IPS-15b (cell line): ENCODE measurements around the gene PPRC1.
"Not testable (repeated sequence)": the region's sequence is repeated elsewhere in the genome, so short reads cannot be mapped to it uniquely, and the experiment has no call there.

Experiments
- H3K27me3 ChIP-seq: one replicate; pipeline ENCODE4 v1.6.1; 2013; ENCODE audit warnings: low read length; ENCODE audit not compliant: control insufficient read depth, insufficient read depth
- H3K36me3 ChIP-seq: one replicate; pipeline ENCODE4 v1.6.1; 2013; ENCODE audit warnings: low read length; ENCODE audit not compliant: control insufficient read depth, insufficient read depth
- H3K4me1 ChIP-seq: one replicate; pipeline ENCODE4 v1.6.1; 2013; ENCODE audit warnings: mild to moderate bottlenecking, low read length; ENCODE audit not compliant: control insufficient read depth, insufficient read depth
- H3K4me3 ChIP-seq: one replicate; pipeline ENCODE4 v1.5.1; 2013; ENCODE audit warnings: low read depth, low read length
- H3K9ac ChIP-seq: one replicate; pipeline ENCODE4 v1.6.1; 2013; ENCODE audit warnings: low read depth, mild to moderate bottlenecking, low read length
- H3K9me3 ChIP-seq: one replicate; pipeline ENCODE4 v1.6.1; 2013; ENCODE audit warnings: mild to moderate bottlenecking, low read length; ENCODE audit not compliant: control insufficient read depth, insufficient read depth

PPRC1 gene

GRCh38 chr10:102185811-102186527, 53.1 kb downstream of the PPRC1 start:
- Histone ChIP-seq H3K9ac (no peak overlapping the region), H3K27me3 (no peaks in the 10 kb centered on the region), H3K36me3 (no peaks in the 10 kb centered on the region), H3K9me3 (peaks cover 4% of the 10 kb centered on the region), H3K4me3 (no peak overlapping the region), H3K4me1 (no peaks in the 10 kb centered on the region)

- H3K36me3 ChIP-seq = no peaks in the 10 kb centered on the region
- H3K9ac ChIP-seq = no peak overlapping the region
- H3K4me1 ChIP-seq = no peaks in the 10 kb centered on the region
- H3K27me3 ChIP-seq = no peaks in the 10 kb centered on the region
- peaks cover 11% of the 10 kb centered on the region for H3K9me3 ChIP-seq
- no peak overlapping the region for H3K4me3 ChIP-seq
These were observed 55.6 kb downstream of the PPRC1 start for GRCh38 chr10:102188298-102188940.

GRCh38 chr10:102188941-102189898, 56.4 kb downstream of the PPRC1 start:
- H3K27me3 ChIP-seq, H3K4me3 ChIP-seq, H3K9ac ChIP-seq, H3K36me3 ChIP-seq, H3K4me1 ChIP-seq: not testable (repeated sequence)
- H3K9me3 ChIP-seq = peaks cover 11% of the 10 kb centered on the region

GRCh38 chr10:102191956-102192355, 59.1 kb downstream of the PPRC1 start:
- no peaks in the 10 kb centered on the region for H3K27me3 ChIP-seq
- no peaks in the 10 kb centered on the region for H3K4me1 ChIP-seq
- H3K9ac ChIP-seq = no peak overlapping the region
- H3K4me3 ChIP-seq = no peak overlapping the region
- no peaks in the 10 kb centered on the region for H3K36me3 ChIP-seq
- H3K9me3 ChIP-seq = peaks cover 7% of the 10 kb centered on the region

- Histone ChIP-seq H3K4me1 (no peaks in the 10 kb centered on the region), H3K27me3 (no peaks in the 10 kb centered on the region), H3K36me3 (no peaks in the 10 kb centered on the region), H3K9me3 (peaks cover 7% of the 10 kb centered on the region), H3K4me3 (no peak overlapping the region), H3K9ac (no peak overlapping the region)
These were observed 62.5 kb downstream of the PPRC1 start for GRCh38 chr10:102195296-102195870.

- Histone ChIP-seq H3K4me1 (no peaks in the 10 kb centered on the region), H3K9me3 (peaks cover under 1% of the 10 kb centered on the region), H3K36me3 (no peaks in the 10 kb centered on the region), H3K4me3 (no peak overlapping the region), H3K9ac (no peak overlapping the region), H3K27me3 (no peaks in the 10 kb centered on the region)
These were observed 64.1 kb downstream of the PPRC1 start for GRCh38 chr10:102196893-102197292.

GRCh38 chr10:102198027-102198426, 65.2 kb downstream of the PPRC1 start:
- Histone ChIP-seq H3K4me1 (no peaks in the 10 kb centered on the region), H3K4me3 (no peak overlapping the region), H3K27me3 (no peaks in the 10 kb centered on the region), H3K9ac (no peak overlapping the region), H3K36me3 (no peaks in the 10 kb centered on the region), H3K9me3 (no peaks in the 10 kb centered on the region)
